Effector memory CD4-positive, alpha-beta T cell (primary cell): Measurements from ENCODE around the gene NREP.

Experiments
- DNase-seq, 3 donors: peaks; one replicate each; pipeline ENCODE4 v3.0.0-alpha.2; 2020
- H3K27ac ChIP-seq: 2 replicates; pipeline ENCODE4 v1.7.0; 2013; ENCODE audit warnings: mild to moderate bottlenecking, low read length, moderate library complexity; ENCODE audit not compliant: insufficient read depth, poor library complexity, severe bottlenecking
- H3K27me3 ChIP-seq: replicated peaks from 2 replicates; pipeline ENCODE4 v1.7.0; 2013; ENCODE audit warnings: mild to moderate bottlenecking, low read length; ENCODE audit not compliant: insufficient read depth, control insufficient read depth, poor library complexity, severe bottlenecking
- H3K36me3 ChIP-seq: 2 replicates; pipeline ENCODE4 v1.7.0; 2013; ENCODE audit warnings: mild to moderate bottlenecking, low read length, moderate library complexity; ENCODE audit not compliant: control insufficient read depth, insufficient read depth
- H3K4me1 ChIP-seq: 2 replicates; pipeline ENCODE4 v1.7.0; 2013; ENCODE audit warnings: low read length, mild to moderate bottlenecking; ENCODE audit not compliant: control insufficient read depth, insufficient read depth, poor library complexity, severe bottlenecking
- H3K4me3 ChIP-seq: 2 replicates; pipeline ENCODE4 v1.7.0; 2013; ENCODE audit warnings: low read length, low read depth, mild to moderate bottlenecking; ENCODE audit not compliant: insufficient read depth, poor library complexity, severe bottlenecking
- H3K9me3 ChIP-seq: 2 replicates; pipeline ENCODE4 v1.7.0; 2013; ENCODE audit warnings: mild to moderate bottlenecking, low read length, moderate library complexity; ENCODE audit not compliant: control insufficient read depth

Gene NREP

GRCh38 chr5:111682121-111682520 lies 74.9 kb downstream of the NREP start:
- H3K27ac ChIP-seq, result no peak overlapping the region
- H3K4me3 ChIP-seq, result no peak overlapping the region
- no peaks in the 10 kb centered on the region for H3K9me3 ChIP-seq

DNA sequence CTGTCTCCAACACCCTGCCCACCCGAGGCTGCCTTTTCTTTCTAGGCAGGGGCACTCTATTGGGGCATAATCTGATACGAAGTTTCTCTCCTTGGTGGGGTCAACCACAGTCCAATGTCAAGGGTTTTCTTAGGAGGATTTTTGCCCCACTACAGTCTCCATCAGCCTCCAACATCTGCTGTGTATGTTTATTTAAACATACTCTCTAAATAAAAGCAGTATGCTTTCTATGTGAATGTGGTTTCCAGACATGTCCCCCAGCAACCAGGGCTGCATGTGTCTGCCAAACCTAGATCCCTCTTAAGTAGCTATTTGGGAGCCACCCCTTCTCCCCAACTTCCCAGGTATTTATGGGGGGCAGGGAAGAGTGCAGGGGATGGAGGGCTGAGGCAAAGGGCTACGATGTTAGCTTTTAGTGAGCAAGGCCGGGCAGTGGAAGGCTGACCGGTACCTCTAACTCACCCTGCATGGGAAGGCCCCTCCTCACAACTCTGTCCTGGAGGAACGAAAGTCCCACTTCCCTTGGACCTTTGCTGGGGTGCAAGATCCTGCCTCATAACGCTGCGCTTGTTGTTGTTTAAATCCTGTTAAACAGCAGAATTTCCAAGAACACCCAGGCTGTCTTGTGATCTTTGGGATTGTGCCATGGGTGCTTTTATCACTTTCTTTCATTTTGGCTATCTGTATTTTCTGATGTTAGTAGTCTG lies 75.4 kb downstream of the NREP start:
- H3K36me3 ChIP-seq, result no peaks in the 10 kb centered on the region
- H3K4me3 ChIP-seq, result no peak overlapping the region
- DNase-seq, result no peak
- H3K27ac ChIP-seq, result no peak overlapping the region
- H3K27me3 ChIP-seq, result no peaks in the 10 kb centered on the region
- no peaks in the 10 kb centered on the region for H3K4me1 ChIP-seq
- H3K9me3 ChIP-seq, result no peaks in the 10 kb centered on the region

More at GRCh38 chr5:111682121-111682520, 74.9 kb downstream of the NREP start:
- no peaks in the 10 kb centered on the region for H3K27me3 ChIP-seq
- H3K4me1 ChIP-seq, result no peaks in the 10 kb centered on the region
- H3K36me3 ChIP-seq, result no peaks in the 10 kb centered on the region
- DNase-seq, result no peak

GRCh38 chr5:111680737-111681413 lies 76.1 kb downstream of the NREP start:
- H3K27ac ChIP-seq, result no peak overlapping the region
- no peak overlapping the region for H3K4me3 ChIP-seq
- no peaks in the 10 kb centered on the region for H3K36me3 ChIP-seq
- H3K9me3 ChIP-seq, result no peaks in the 10 kb centered on the region
- H3K4me1 ChIP-seq, result no peaks in the 10 kb centered on the region
- DNase-seq, result no peak
- no peaks in the 10 kb centered on the region for H3K27me3 ChIP-seq

DNA sequence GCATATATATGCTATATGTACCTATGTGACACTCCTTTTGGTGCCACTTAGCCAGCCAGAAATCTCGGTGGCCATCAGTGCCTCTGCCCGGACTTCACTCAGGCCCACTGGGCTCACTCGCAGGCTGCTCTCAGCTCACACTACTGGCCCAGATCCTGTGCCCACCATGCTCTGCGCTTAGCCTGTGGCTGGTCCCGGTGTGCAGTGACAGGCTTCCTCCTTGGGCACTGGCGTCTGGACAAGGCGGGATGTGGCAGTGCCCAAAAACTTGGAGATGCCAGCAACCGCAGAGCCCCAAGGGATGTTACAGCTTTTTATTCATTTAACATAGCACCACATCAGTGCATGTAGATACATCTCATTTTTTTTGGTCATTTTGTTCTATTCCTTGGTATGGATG lies 77.4 kb downstream of the NREP start:
- no peaks in the 10 kb centered on the region for H3K36me3 ChIP-seq
- no peak for DNase-seq
- no peaks in the 10 kb centered on the region for H3K4me1 ChIP-seq
- no peak overlapping the region for H3K27ac ChIP-seq
- no peaks in the 10 kb centered on the region for H3K27me3 ChIP-seq
- H3K4me3 ChIP-seq, result no peak overlapping the region
- no peaks in the 10 kb centered on the region for H3K9me3 ChIP-seq
